Hematopoietic multipotent progenitor cell treated with erythropoietin and hydrocortisone succinate and interleukin-3 and kit ligand, for 6 days (in vitro differentiated cells): Measurements from ENCODE around the gene TAP2.
"Not testable (repeated sequence)": the region's sequence is repeated elsewhere in the genome, so short reads cannot be mapped to it uniquely, and the experiment has no call there.

Source experiments
- DNase-seq: peaks from one replicate; pipeline ENCODE4 v3.0.0-alpha.2; 2015

TAP2 gene

DNA sequence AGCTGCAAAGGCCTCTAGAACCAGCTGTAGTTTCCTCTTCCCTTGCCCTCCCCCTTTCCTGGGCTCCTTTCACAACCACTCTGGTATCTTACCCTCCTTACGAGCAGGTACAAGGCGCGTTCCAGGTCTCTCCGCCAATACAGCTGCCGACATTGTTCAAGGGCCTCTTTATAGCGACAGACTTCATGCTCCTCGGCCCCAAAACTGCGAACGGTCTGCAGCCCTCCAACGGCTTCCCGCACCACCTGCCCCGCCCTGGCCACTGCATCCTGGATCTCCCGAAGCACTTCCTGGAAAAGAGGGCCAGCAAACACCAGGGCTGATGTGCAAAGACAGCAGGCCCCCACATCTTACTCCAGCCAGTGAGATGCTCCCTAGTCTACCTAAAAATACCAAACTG, 6.0 kb downstream of the TAP2 start:
- DNase-seq = no peak

DNA sequence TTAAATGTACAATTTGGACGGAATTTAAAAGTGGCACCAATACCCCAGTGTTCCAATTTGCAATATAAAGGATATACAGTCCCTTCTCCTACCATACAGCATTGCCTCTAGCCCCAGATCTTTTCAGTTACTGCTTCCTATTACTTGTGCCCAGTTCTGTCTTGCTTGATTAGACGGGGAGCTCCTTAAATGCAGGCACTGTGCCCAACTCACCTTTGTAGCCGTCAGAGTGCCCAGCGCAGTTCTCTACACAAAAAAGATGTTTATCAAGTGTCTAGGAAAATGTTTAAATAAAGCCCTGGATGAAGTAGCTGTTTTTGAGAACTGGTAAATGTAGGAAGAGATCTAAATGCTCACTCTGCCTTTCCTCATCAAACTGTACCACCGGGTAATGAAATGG, 7.6 kb downstream of the TAP2 start:
- DNase-seq = no peak

- no peak for DNase-seq
Measured at GRCh38 chr6:32830017-32830416, 8.5 kb downstream of the TAP2 start.

DNA sequence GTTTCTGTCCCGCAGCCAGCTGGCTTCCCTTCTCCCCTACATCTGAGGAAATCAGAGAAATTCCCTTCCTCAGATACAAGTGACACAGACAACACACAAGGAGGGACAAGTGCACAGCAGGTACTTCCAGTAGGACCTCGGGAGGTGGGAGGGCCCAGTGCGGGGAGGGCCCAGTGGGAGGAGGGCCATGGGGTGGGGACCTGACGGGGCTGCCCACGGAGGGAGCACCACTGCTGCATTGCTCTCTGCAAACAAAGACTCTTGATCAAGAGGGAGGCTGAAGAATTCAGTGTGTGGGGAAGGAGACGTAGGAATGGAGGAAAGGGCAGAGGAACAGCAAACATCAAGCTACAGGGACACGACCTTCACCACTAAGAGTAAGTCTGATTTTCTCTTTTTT, 9.0 kb downstream of the TAP2 start:
- DNase-seq = no peak

GRCh38 chr6:32827025-32827424, 11.5 kb downstream of the TAP2 start:
- no peak for DNase-seq

DNA sequence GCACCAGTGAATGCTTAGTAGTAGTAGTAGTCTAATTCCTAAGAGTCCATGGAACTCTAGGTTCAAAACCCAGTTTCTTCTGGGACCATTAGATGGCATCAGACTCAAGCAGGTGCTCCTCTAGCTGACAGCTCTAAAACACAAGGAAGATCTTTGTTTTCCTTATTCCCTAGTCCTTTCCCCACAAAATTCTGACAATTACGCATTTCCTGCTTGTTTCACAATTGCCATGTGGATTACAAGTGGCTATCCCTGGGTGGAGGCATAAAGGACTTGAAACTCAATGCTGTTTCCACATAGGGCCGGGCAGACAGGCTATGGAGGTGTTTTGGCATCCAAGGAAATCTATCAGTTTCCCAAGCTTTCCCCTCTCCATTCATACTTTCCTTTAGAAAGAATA, 12.6 kb downstream of the TAP2 start:
- peak; percentile 34 for DNase-seq

GRCh38 chr6:32819729-32820128, 18.8 kb downstream of the TAP2 start:
- no peak for DNase-seq

GRCh38 chr6:32818867-32819266, 19.7 kb downstream of the TAP2 start:
- no peak for DNase-seq

GRCh38 chr6:32816746-32817204, 21.8 kb downstream of the TAP2 start, which contains the start of gene HLA-DOB:
HLA-DOB (minus strand) TSS chr6:32817002; CDS start chr6:32816951, 51 bp downstream.
- DNase-seq = peak; percentile 40

GRCh38 chr6:32815996-32816395, 22.5 kb downstream of the TAP2 start:
- no peak for DNase-seq

GRCh38 chr6:32815115-32815514, 23.4 kb downstream of the TAP2 start:
- DNase-seq = no peak

DNA sequence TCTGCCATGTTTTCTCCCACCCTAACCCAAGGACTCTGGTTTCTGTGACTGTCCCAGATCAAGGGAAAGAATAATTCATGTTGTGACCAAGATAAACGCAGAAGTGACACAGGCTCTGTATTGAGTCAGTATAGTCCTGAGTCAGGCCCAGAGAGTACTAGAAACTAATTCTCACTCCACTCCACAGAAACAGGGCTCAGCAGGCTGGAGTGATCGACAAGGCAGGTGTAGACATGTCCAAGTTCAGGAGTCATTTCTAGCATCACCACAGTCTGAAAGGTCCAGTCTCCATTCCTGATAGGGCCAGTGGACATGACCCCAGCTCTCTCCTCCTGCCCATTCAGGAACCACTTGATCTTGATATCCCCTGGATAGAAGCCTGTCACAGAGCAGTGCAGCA, 24.4 kb downstream of the TAP2 start:
- DNase-seq = no peak

GRCh38 chr6:32809171-32809570, 29.4 kb downstream of the TAP2 start:
- no peak for DNase-seq

DNA sequence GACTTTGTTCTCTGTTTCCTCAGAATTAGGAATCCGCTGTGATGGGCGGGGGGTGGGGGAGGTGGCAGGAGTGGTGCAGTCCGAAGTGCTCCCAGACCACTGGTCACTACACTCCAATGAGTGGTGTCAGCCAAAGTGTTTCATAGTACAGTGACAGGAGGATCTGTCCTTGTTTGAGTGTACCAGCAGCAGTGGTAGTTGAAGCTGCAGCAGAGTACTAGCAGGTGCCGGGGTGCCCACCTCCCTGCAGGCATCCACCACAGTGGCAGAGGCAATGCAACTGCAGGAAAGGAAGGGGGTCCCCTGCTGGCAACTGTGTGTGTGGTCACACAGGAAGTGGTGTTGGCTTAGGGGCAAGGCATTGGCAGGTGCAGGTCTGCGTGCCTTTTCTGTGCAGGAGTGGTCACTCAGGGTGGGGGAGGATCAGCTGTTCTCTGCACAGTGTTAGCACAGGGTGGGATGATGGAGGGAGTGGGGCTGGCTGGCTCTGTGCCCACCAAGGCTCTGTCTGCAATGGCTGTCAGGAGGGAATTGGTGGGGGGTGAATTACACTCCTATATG, 31.4 kb downstream of the TAP2 start:
- peak; percentile 23 for DNase-seq

DNA sequence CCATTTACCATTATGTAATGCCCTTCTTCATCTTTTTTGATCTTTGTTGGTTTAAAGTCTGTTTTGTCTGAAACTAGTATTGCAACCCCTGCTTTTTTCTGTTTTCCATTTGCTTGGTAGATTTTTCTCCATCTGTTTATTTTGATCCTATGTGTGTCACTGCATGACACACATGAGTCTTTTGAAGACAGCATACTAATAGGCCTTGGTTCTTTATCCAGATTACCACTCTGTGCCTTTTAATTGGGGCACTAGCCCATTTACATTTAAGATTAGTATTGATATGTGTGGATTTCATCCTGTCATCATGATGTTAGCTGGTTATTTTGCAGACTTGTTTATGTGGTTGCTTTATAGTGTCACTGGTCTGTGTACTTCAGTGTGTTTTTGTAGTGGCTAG, 33.1 kb downstream of the TAP2 start:
- not testable (repeated sequence) for DNase-seq

DNA sequence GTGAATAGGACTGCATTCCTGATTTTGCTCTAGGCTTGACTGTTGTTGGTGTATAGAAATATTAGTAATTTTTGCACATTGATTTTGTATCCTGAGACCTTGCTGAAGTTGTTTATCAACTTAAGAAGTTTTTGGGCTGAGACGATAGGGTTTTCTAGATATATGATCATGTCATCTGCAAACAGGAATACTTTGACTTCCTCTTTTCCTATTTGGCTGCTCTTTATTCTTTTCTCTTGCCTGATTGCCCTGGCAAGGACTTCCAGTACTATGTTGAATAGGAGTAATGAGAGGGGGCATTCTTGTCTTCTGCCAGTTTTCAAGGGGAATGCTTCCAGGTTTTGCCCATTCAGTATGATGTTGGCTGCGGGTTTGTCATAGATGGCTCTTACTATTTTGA, 35.1 kb downstream of the TAP2 start:
- no peak for DNase-seq

- DNase-seq = no peak
Measured at GRCh38 chr6:32799740-32800139, 38.8 kb downstream of the TAP2 start.

- no peak for DNase-seq
Measured at GRCh38 chr6:32799168-32799567, 39.4 kb downstream of the TAP2 start.

- DNase-seq = peak; percentile 78
Measured at GRCh38 chr6:32796848-32797776, 41.4 kb downstream of the TAP2 start.

GRCh38 chr6:32794510-32794909, 44.0 kb downstream of the TAP2 start:
- DNase-seq = peak; percentile 55

DNA sequence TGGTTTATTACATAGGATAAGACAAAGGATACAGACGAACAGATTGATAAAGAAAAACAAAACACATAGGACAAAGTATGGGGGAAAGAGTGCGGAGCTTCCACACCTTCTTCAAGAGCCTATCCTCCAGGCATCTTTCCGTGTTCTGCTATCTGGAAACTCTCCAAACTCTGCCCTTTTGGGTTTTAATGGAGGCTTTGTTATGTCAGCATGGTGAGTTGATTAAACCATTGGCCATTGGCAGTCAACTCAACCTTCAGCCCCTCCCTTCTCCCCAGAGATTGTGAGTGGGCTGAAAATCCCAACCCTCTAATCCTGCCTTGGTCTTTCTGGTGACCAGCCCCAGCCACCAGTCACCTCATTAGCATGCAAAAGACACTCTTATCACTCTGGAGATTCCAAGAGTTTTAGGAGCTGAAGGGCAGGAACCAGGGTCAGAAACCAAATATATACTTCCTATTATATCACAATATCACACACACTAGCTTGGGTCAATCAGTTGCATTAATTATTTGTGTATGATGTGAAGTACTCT, 45.6 kb downstream of the TAP2 start:
- no peak for DNase-seq

- no peak for DNase-seq
Measured at GRCh38 chr6:32790306-32790705, 48.2 kb downstream of the TAP2 start.
